Measurements from ENCODE around the gene KLF16. TPM values are rescaled to one million over a fixed set of nuclear protein-coding genes. Genes with fewer than 3 reads are reported as not detected.

The KLF16 gene
- total and polyA plus RNA-seq, 4 experiments from 2014 or later = 0.39 to 19.3 (median 9.6) TPM

DNA sequence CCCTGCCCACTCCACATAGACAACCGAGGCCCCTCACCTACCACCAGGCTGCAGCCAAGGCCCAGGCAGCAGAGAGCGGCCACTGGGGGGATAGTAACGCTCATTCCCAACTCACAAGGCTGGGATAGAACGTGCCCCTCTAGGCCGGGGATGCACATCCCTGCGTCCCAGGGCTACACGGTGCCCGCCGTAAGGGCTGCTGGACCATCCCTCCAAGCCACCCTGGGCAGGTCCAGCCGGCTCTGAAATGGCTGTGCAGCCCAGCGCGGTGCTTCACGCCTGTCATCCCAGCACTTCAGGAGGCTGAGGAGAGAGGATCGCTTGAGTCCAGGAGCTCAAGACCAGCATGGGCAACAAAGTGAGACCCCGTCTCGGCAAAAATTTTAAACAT is 18.3 kb downstream of the KLF16 start:
- Mint-ChIP-seq H3K27me3 (no peaks in the 10 kb centered on the region), H3K27ac (no peak overlapping the region), H3K4me1 (peaks cover 31 to 78% (median 54%) of the 10 kb centered on the region in 4 donors), H3K4me3 (no peak overlapping the region), H3K36me3 (peaks cover 0 to 10% of the 10 kb centered on the region in 2 donors), H3K9me3 (peaks cover 0 to 2% (median 0%) of the 10 kb centered on the region in 8 donors)
- H3K4me3 ChIP-seq (ENCODE audit: low read length in 2 of 2) = no peak overlapping the region
- ChIA-PET POLR2A (ENCODE audit: partially characterized antibody) (interaction anchor here (0.8 kb wide), 1 partner anchor 13 kb away, joined by 5 read pairs; no protein-coding TSS in a partner anchor), CTCF (ENCODE audit: partially characterized antibody) (no interaction called here)
- intact Hi-C loops (cut with micrococcal nuclease) = no loop called here
- no peaks in the 10 kb centered on the region for H3K9me3 ChIP-seq (ENCODE audit: control insufficient read depth in 1 of 2, low read length in 2 of 2)
- no peak overlapping the region for H3K27ac ChIP-seq (ENCODE audit: low read depth, low read length)
- DNase-seq = peak in 1 of 5 donors; percentile 34
- peaks cover 13% of the 10 kb centered on the region for H3K36me3 ChIP-seq (ENCODE audit: insufficient read depth, low read length)
- H3K4me1 ChIP-seq (ENCODE audit: insufficient read depth, low read length) = peaks cover 74% of the 10 kb centered on the region
- no peaks in the 10 kb centered on the region for H3K27me3 ChIP-seq (ENCODE audit: insufficient read depth, low read length)

DNA sequence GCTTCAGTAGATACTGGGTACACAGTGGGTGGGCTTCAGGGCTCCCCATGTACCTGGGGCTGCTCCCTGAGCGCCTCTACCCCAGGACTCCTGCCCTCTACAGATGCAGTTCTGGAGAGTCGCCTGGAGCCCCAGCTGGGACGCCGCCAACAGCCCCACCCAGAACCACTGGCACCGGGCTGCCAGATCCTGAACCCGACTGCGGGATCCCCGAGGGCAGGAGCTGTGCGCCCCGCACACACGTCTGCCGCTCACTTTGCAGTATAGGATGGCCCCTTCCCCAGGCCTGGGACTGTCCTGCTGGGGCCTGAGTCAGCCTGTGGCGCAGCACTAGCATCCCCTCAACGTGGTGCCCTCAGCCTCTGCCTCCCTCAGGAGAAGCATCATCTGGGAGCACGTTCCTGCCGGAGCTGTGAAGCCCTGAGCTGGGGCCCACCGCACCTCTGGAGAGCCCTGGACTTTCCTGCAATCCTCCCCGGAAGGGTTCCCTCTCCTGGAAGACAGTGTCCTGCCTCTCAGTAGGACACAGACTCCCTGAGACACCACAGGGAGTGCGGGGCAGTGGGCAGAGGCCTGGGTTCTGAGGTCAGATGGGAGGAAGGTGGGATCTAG is 18.8 kb downstream of the KLF16 start:
- no peak overlapping the region for H3K4me3 ChIP-seq (ENCODE audit: low read length in 2 of 2)
- no peaks in the 10 kb centered on the region for H3K27me3 ChIP-seq (ENCODE audit: insufficient read depth, low read length)
- peaks cover 26 to 80% (median 53%) of the 10 kb centered on the region in 4 donors for H3K4me1 Mint-ChIP-seq
- H3K27me3 Mint-ChIP-seq = no peaks in the 10 kb centered on the region
- ChIA-PET POLR2A (ENCODE audit: partially characterized antibody) (interaction anchor here (0.8 kb wide), 1 partner anchor 13 kb away, joined by 5 read pairs; no protein-coding TSS in a partner anchor), CTCF (ENCODE audit: partially characterized antibody) (no interaction called here)
- H3K4me1 ChIP-seq (ENCODE audit: insufficient read depth, low read length) = peaks cover 74% of the 10 kb centered on the region
- no peak overlapping the region for H3K27ac ChIP-seq (ENCODE audit: low read depth, low read length)
- peak overlapping the region in 1 of 7 donors; percentile 43 for H3K27ac Mint-ChIP-seq
- H3K9me3 ChIP-seq (ENCODE audit: control insufficient read depth in 1 of 2, low read length in 2 of 2) = no peaks in the 10 kb centered on the region
- peaks cover 0 to 10% of the 10 kb centered on the region in 2 donors for H3K36me3 Mint-ChIP-seq
- DNase-seq = no peak
- peaks cover 13% of the 10 kb centered on the region for H3K36me3 ChIP-seq (ENCODE audit: insufficient read depth, low read length)
- H3K4me3 Mint-ChIP-seq = peak overlapping the region in 2 of 8 donors; percentile 24 to 26
- intact Hi-C loops (cut with micrococcal nuclease) = no loop called here
- peaks cover 0 to 2% (median 0%) of the 10 kb centered on the region in 8 donors for H3K9me3 Mint-ChIP-seq

DNA sequence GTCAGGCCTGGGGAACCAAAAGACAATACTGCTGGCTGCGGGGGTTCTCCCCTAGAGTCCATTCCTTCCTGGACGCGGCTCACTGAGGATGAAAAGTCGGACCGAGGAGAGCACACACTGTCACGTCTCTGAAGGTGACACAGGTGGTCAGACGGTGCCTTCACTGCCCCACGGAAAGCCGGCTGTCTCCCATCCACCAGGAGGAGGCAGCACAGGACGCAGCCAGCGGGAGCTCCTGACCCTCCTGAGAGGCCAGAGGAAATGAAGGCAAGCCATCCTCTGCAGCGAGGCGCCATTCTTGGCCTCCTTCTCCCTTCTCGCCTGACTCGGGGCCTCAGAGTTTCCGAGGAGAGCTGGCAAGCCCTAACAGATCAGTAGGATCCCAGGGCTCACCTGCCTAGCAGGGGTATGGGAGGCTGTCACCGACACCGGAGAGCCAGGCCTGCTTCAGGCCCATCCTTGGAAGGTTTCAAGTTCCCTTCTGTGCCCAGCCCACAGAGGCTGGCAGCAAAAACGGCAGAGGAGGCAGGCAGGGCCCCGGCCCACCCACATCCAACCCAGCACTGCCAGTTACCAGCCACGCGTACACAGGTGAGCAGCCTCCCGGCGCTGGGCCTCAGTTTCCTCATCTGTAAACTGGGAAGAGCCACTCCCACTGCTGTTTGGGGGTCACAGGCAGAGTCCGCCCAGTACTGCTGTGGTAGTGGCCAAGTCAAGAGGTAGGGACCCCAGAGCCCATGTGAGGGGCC is 19.6 kb downstream of the KLF16 start:
- Histone ChIP-seq H3K27ac (ENCODE audit: low read depth, low read length) (no peak overlapping the region), H3K27me3 (ENCODE audit: insufficient read depth, low read length) (no peaks in the 10 kb centered on the region), H3K9me3 (ENCODE audit: control insufficient read depth in 1 of 2, low read length in 2 of 2) (no peaks in the 10 kb centered on the region), H3K4me3 (ENCODE audit: low read length in 2 of 2) (no peak overlapping the region), H3K36me3 (ENCODE audit: insufficient read depth, low read length) (peaks cover 13% of the 10 kb centered on the region), H3K4me1 (ENCODE audit: insufficient read depth, low read length) (peaks cover 68% of the 10 kb centered on the region)
- Mint-ChIP-seq H3K4me1 (peaks cover 25 to 77% (median 49%) of the 10 kb centered on the region in 4 donors), H3K27me3 (no peaks in the 10 kb centered on the region), H3K4me3 (peak overlapping the region in 1 of 8 donors; percentile 15), H3K27ac (peak overlapping the region in 4 of 7 donors; percentile 23 to 65 (median 40)), H3K36me3 (peaks cover 0 to 10% of the 10 kb centered on the region in 2 donors), H3K9me3 (peaks cover 0 to 2% (median 0%) of the 10 kb centered on the region in 8 donors)
- intact Hi-C loops (cut with micrococcal nuclease) = no loop called here
- no peak for DNase-seq
- CTCF ChIA-PET (ENCODE audit: partially characterized antibody) = no interaction called here
- POLR2A ChIA-PET (ENCODE audit: partially characterized antibody) = no interaction called here

- peaks cover 0 to 7% of the 10 kb centered on the region in 2 donors for H3K36me3 Mint-ChIP-seq
- H3K9me3 Mint-ChIP-seq = peaks cover 0 to 2% (median 0%) of the 10 kb centered on the region in 8 donors
- H3K9me3 ChIP-seq (ENCODE audit: control insufficient read depth in 1 of 2, low read length in 2 of 2) = no peaks in the 10 kb centered on the region
- no peaks in the 10 kb centered on the region for H3K27me3 Mint-ChIP-seq
- POLR2A ChIA-PET (ENCODE audit: partially characterized antibody) = no interaction called here
- no peak for DNase-seq
- H3K27me3 ChIP-seq (ENCODE audit: insufficient read depth, low read length) = no peaks in the 10 kb centered on the region
- no peak overlapping the region for H3K4me3 ChIP-seq (ENCODE audit: low read length in 2 of 2)
- H3K4me3 Mint-ChIP-seq = no peak overlapping the region
- no peak overlapping the region for H3K27ac ChIP-seq (ENCODE audit: low read depth, low read length)
- no peak overlapping the region for H3K27ac Mint-ChIP-seq
- H3K4me1 ChIP-seq (ENCODE audit: insufficient read depth, low read length) = peaks cover 67% of the 10 kb centered on the region
- H3K36me3 ChIP-seq (ENCODE audit: insufficient read depth, low read length) = peaks cover 13% of the 10 kb centered on the region
- intact Hi-C loops (cut with micrococcal nuclease) = no loop called here
- CTCF ChIA-PET (ENCODE audit: partially characterized antibody) = interaction anchor here (7.8 kb wide), 1 partner anchor 16 kb away, joined by 77 read pairs; no protein-coding TSS in a partner anchor
- peaks cover 23 to 82% (median 46%) of the 10 kb centered on the region in 4 donors for H3K4me1 Mint-ChIP-seq
These were observed 20.3 kb downstream of the KLF16 start for GRCh38 chr19:1843116-1843515.

GRCh38 chr19:1841209-1841924 is 22.0 kb downstream of the KLF16 start:
- peaks cover 63% of the 10 kb centered on the region for H3K4me1 ChIP-seq (ENCODE audit: insufficient read depth, low read length)
- peaks cover 17 to 84% (median 39%) of the 10 kb centered on the region in 4 donors for H3K4me1 Mint-ChIP-seq
- no peak overlapping the region for H3K4me3 ChIP-seq (ENCODE audit: low read length in 2 of 2)
- H3K9me3 ChIP-seq (ENCODE audit: control insufficient read depth in 1 of 2, low read length in 2 of 2) = no peaks in the 10 kb centered on the region
- peaks cover 0 to 6% of the 10 kb centered on the region in 2 donors for H3K36me3 Mint-ChIP-seq
- no peaks in the 10 kb centered on the region for H3K27me3 ChIP-seq (ENCODE audit: insufficient read depth, low read length)
- intact Hi-C loops (cut with micrococcal nuclease) = no loop called here
- DNase-seq = peak in 1 of 5 donors; percentile 36
- peak overlapping the region in 3 of 7 donors; percentile 40 to 69 (median 56) for H3K27ac Mint-ChIP-seq
- H3K27me3 Mint-ChIP-seq = no peaks in the 10 kb centered on the region
- POLR2A ChIA-PET (ENCODE audit: partially characterized antibody) = no interaction called here
- no peak overlapping the region for H3K27ac ChIP-seq (ENCODE audit: low read depth, low read length)
- CTCF ChIA-PET (ENCODE audit: partially characterized antibody) = interaction anchor here (0.7 to 7.8 kb wide), 3 partner anchors 8 to 201 kb away, joined by 3 to 77 read pairs (median 3); no protein-coding TSS in a partner anchor
- peaks cover 13% of the 10 kb centered on the region for H3K36me3 ChIP-seq (ENCODE audit: insufficient read depth, low read length)
- no peaks in the 10 kb centered on the region for H3K9me3 Mint-ChIP-seq
- H3K4me3 Mint-ChIP-seq = no peak overlapping the region

- no peaks in the 10 kb centered on the region for H3K9me3 Mint-ChIP-seq
- Histone ChIP-seq H3K4me1 (ENCODE audit: insufficient read depth, low read length) (peaks cover 60% of the 10 kb centered on the region), H3K36me3 (ENCODE audit: insufficient read depth, low read length) (peaks cover 13% of the 10 kb centered on the region), H3K27ac (ENCODE audit: low read depth, low read length) (no peak overlapping the region), H3K9me3 (ENCODE audit: control insufficient read depth in 1 of 2, low read length in 2 of 2) (no peaks in the 10 kb centered on the region), H3K4me3 (ENCODE audit: low read length in 2 of 2) (no peak overlapping the region), H3K27me3 (ENCODE audit: insufficient read depth, low read length) (no peaks in the 10 kb centered on the region)
- no peak for DNase-seq
- peak overlapping the region in 1 of 8 donors; percentile 17 for H3K4me3 Mint-ChIP-seq
- intact Hi-C loops (cut with micrococcal nuclease) = no loop called here
- peak overlapping the region in 1 of 7 donors; percentile 40 for H3K27ac Mint-ChIP-seq
- H3K36me3 Mint-ChIP-seq = peaks cover 0 to 9% of the 10 kb centered on the region in 2 donors
- H3K4me1 Mint-ChIP-seq = peaks cover 12 to 84% (median 32%) of the 10 kb centered on the region in 4 donors
- CTCF ChIA-PET (ENCODE audit: partially characterized antibody) = interaction anchor here (7.8 kb wide), 1 partner anchor 14 kb away, joined by 77 read pairs; no protein-coding TSS in a partner anchor
- POLR2A ChIA-PET (ENCODE audit: partially characterized antibody) = no interaction called here
- no peaks in the 10 kb centered on the region for H3K27me3 Mint-ChIP-seq
These were observed 22.8 kb downstream of the KLF16 start for GRCh38 chr19:1840541-1841115.

Data from CD4-positive, alpha-beta memory T cell (primary cell).